HG02759 (cell line): ENCODE data around the gene DUSP7.

ENCODE experiments used
- ATAC-seq: cut with Tn5 transposase; IDR thresholded peaks from one replicate; pipeline ENCODE4 v1.9.1; 2021; ENCODE audit warnings: mild to moderate bottlenecking, moderate library complexity; ENCODE audit not compliant: unreplicated experiment

Gene DUSP7

GRCh38 chr3:52086976-52087663, 30.7 kb upstream of the DUSP7 start:
- ATAC-seq: no peak

- no peak for ATAC-seq
Measured at GRCh38 chr3:52086461-52086860, 30.1 kb upstream of the DUSP7 start.

GRCh38 chr3:52085681-52086282, 29.4 kb upstream of the DUSP7 start:
- ATAC-seq: no peak

- no peak for ATAC-seq
Measured at GRCh38 chr3:52084954-52085680, 28.7 kb upstream of the DUSP7 start.

- ATAC-seq: no peak
Measured at GRCh38 chr3:52084216-52084945, 28.0 kb upstream of the DUSP7 start.

- ATAC-seq: no peak
Measured at GRCh38 chr3:52083556-52084087, 27.3 kb upstream of the DUSP7 start.

GRCh38 chr3:52082951-52083350, 26.6 kb upstream of the DUSP7 start:
- no peak for ATAC-seq

- ATAC-seq: no peak
Measured at GRCh38 chr3:52080830-52081719, 24.7 kb upstream of the DUSP7 start.

- ATAC-seq: no peak
Measured at GRCh38 chr3:52079958-52080357, 23.6 kb upstream of the DUSP7 start.

GRCh38 chr3:52078781-52079560, 22.6 kb upstream of the DUSP7 start:
- no peak for ATAC-seq

- ATAC-seq: no peak
Measured at GRCh38 chr3:52077925-52078324, 21.6 kb upstream of the DUSP7 start.

- no peak for ATAC-seq
Measured at GRCh38 chr3:52076896-52077780, 20.8 kb upstream of the DUSP7 start.

GRCh38 chr3:52073490-52073889, 17.1 kb upstream of the DUSP7 start:
- no peak for ATAC-seq

- no peak for ATAC-seq
Measured at GRCh38 chr3:52072471-52072870, 16.1 kb upstream of the DUSP7 start.

GRCh38 chr3:52072020-52072419, 15.6 kb upstream of the DUSP7 start:
- ATAC-seq: no peak

GRCh38 chr3:52070724-52071621, 14.6 kb upstream of the DUSP7 start:
- ATAC-seq: no peak

GRCh38 chr3:52069855-52070254, 13.5 kb upstream of the DUSP7 start:
- ATAC-seq: no peak
